GM19023 (cell line): ENCODE measurements around the gene WNT11.

ENCODE experiments used
- ATAC-seq: cut with Tn5 transposase; IDR thresholded peaks from one replicate; pipeline ENCODE4 v1.9.1; 2021; ENCODE audit warnings: mild to moderate bottlenecking, moderate library complexity; ENCODE audit not compliant: unreplicated experiment

The WNT11 gene

GRCh38 chr11:76177250-76177686, 29.0 kb downstream of the WNT11 start:
- no peak for ATAC-seq

- no peak for ATAC-seq
These were observed 29.8 kb downstream of the WNT11 start for GRCh38 chr11:76176463-76176862.

GRCh38 chr11:76175783-76176182, 30.5 kb downstream of the WNT11 start:
- no peak for ATAC-seq

- ATAC-seq, result no peak
These were observed 32.0 kb downstream of the WNT11 start for GRCh38 chr11:76174330-76174729.

- ATAC-seq, result no peak
These were observed 32.6 kb downstream of the WNT11 start for GRCh38 chr11:76173663-76174062.

- ATAC-seq, result no peak
These were observed 33.7 kb downstream of the WNT11 start for GRCh38 chr11:76172583-76172982.

GRCh38 chr11:76170468-76170867, 35.8 kb downstream of the WNT11 start:
- no peak for ATAC-seq

- ATAC-seq, result peak; percentile 64
These were observed 36.8 kb downstream of the WNT11 start for GRCh38 chr11:76169473-76169896.

- ATAC-seq, result no peak
These were observed 38.7 kb downstream of the WNT11 start for GRCh38 chr11:76167590-76167989.

GRCh38 chr11:76166314-76166713, 40.0 kb downstream of the WNT11 start:
- ATAC-seq, result peak; percentile 48

- no peak for ATAC-seq
These were observed 41.2 kb downstream of the WNT11 start for GRCh38 chr11:76164861-76165751.

- ATAC-seq, result no peak
These were observed 42.2 kb downstream of the WNT11 start for GRCh38 chr11:76164081-76164480.

GRCh38 chr11:76163289-76163880, 42.9 kb downstream of the WNT11 start:
- ATAC-seq, result no peak

GRCh38 chr11:76162336-76163288, 43.7 kb downstream of the WNT11 start:
- no peak for ATAC-seq

- no peak for ATAC-seq
These were observed 44.9 kb downstream of the WNT11 start for GRCh38 chr11:76161261-76161961.

GRCh38 chr11:76160856-76161255, 45.4 kb downstream of the WNT11 start:
- no peak for ATAC-seq

- ATAC-seq, result no peak
These were observed 46.2 kb downstream of the WNT11 start for GRCh38 chr11:76159983-76160661.

- no peak for ATAC-seq
These were observed 46.9 kb downstream of the WNT11 start for GRCh38 chr11:76159303-76159937.
